HCT116 (cell line): ENCODE measurements around the gene OCSTAMP. TPM values are rescaled to one million over a fixed set of nuclear protein-coding genes. Genes with fewer than 3 reads are reported as not detected.

ENCODE experiments used
- ATAC-seq: fragments of 200-7000 bp; cut with Tn5 transposase; 2 replicates; pipeline ENCODE4 v1.9.1; 2020; ENCODE audit warnings: mild to moderate bottlenecking, moderate library complexity
- BruUV-seq: library from RNA; stranded (reverse); fragments of 400-500 nt; replicated peaks from 2 replicates; lab custom pipeline; 2021; lab: Mats Ljungman, UMichigan
- CTCF ChIA-PET: fragments of 300-600 bp; sonication (Branson Sonifier 250); formaldehyde crosslinking; loops from one replicate; lab custom pipeline; 2021; ENCODE audit warnings: antibody characterized with exemption; lab: Charles Lee
- POLR2A ChIA-PET: fragments of 300-600, 350-600 bp; sonication (Branson Sonifier 250); formaldehyde crosslinking; loops from one replicate; lab custom pipeline; 2021; ENCODE audit warnings: antibody characterized with exemption; lab: Charles Lee
- RAD21 ChIA-PET, 2 experiments: fragments of 300-600 bp; sonication (Branson Sonifier 250); formaldehyde crosslinking; loops; one replicate each; lab custom pipeline; 2023; ENCODE audit warnings: low total read pairs in 2 of 2; ENCODE audit not compliant: uncharacterized antibody in 2 of 2, unreplicated experiment in 2 of 2, low non-redundant PET in 1 of 2; lab: Charles Lee
- DNase-seq: peaks from one replicate; pipeline ENCODE4 v3.0.0-alpha.2; 2010; ENCODE audit warnings: low read depth, low spot score
- H2AFZ ChIP-seq: fragments of 200-600 bp; shearing (Covaris generic), sonication (generic); 2 replicates; pipeline ENCODE4 v1.6.1; 2017; ENCODE audit warnings: low read depth, mixed run types, mixed read lengths, antibody characterized with exemption, low read length; ENCODE audit not compliant: poor library complexity, severe bottlenecking
- H3K27ac ChIP-seq: 2 replicates; pipeline ENCODE4 v1.5.1; 2012; ENCODE audit warnings: low read depth, low read length
- H3K27me3 ChIP-seq: fragments of 200-600 bp; sonication (generic); 2 replicates; pipeline ENCODE4 v1.6.1; 2016; ENCODE audit warnings: mixed run types, low read length, mixed read lengths; ENCODE audit not compliant: insufficient read depth
- H3K36me3 ChIP-seq, 2 experiments: fragments of 200-500 bp in 1 of 2; fragments of 200-600 bp in 1 of 2; sonication (Bioruptor generic) in 1 of 2; sonication (generic) in 1 of 2; 2 replicates each; pipeline versions ENCODE4 v1.5.1 to v1.6.1; 2014 to 2016; ENCODE audit warnings: low read length in 2 of 2, inconsistent platforms in 1 of 2, mixed read lengths in 1 of 2, mixed run types in 1 of 2; ENCODE audit not compliant: insufficient read depth in 2 of 2, control insufficient read depth in 1 of 2
- H3K4me1 ChIP-seq, 2 experiments: fragments of 200-600 bp in 1 of 2; sonication (generic) in 1 of 2; 2 replicates each; pipeline versions ENCODE4 v1.5.1 to v1.6.1; 2012 to 2017; ENCODE audit warnings: low read length in 2 of 2, inconsistent platforms in 1 of 2, mild to moderate bottlenecking in 1 of 2, mixed read lengths in 1 of 2, mixed run types in 1 of 2, moderate library complexity in 1 of 2; ENCODE audit not compliant: insufficient read depth in 2 of 2, control insufficient read depth in 1 of 2
- H3K4me2 ChIP-seq: fragments of 200-600 bp; sonication (generic); 2 replicates; pipeline ENCODE4 v1.6.1; 2017; ENCODE audit warnings: mixed run types, low read length, mixed read lengths
- H3K4me3 ChIP-seq, 2 experiments: fragments of 200-600 bp in 1 of 2; sonication (generic) in 1 of 2; replicated peaks in 1 of 2; 2 replicates each; pipeline ENCODE4 v1.5.1; 2011 to 2016; ENCODE audit warnings: low read length in 2 of 2, control low read depth in 1 of 2, low read depth in 1 of 2, mild to moderate bottlenecking in 1 of 2, mixed read lengths in 1 of 2, mixed run types in 1 of 2
- H3K79me2 ChIP-seq: fragments of 200-600 bp; sonication (generic); 2 replicates; pipeline ENCODE4 v1.6.1; 2017; ENCODE audit warnings: mild to moderate bottlenecking, mixed run types, low read length, moderate library complexity, mixed read lengths; ENCODE audit not compliant: insufficient read depth
- H3K9ac ChIP-seq: fragments of 200-600 bp; sonication (generic); 2 replicates; pipeline ENCODE4 v1.6.1; 2016; ENCODE audit warnings: low read length, mixed read lengths
- H3K9me2 ChIP-seq: fragments of 200-600 bp; sonication (generic), shearing (Covaris generic); 2 replicates; pipeline ENCODE4 v1.6.1; 2017; ENCODE audit warnings: mixed run types, mild to moderate bottlenecking, moderate library complexity; ENCODE audit not compliant: insufficient read depth
- H3K9me3 ChIP-seq, 2 experiments: fragments of 200-500 bp in 1 of 2; fragments of 200-600 bp in 1 of 2; sonication (Bioruptor generic) in 1 of 2; sonication (generic) in 1 of 2; 2 replicates each; pipeline ENCODE4 v1.6.1; 2014 to 2017; ENCODE audit warnings: low read length in 2 of 2, mixed read lengths in 2 of 2, inconsistent platforms in 1 of 2, low read depth in 1 of 2, mild to moderate bottlenecking in 1 of 2, mixed run types in 1 of 2, moderate library complexity in 1 of 2; ENCODE audit not compliant: control insufficient read depth in 1 of 2, insufficient read depth in 1 of 2
- H4K20me1 ChIP-seq: fragments of 200-600 bp; sonication (generic), shearing (Covaris generic); 2 replicates; pipeline ENCODE4 v1.6.1; 2017; ENCODE audit warnings: mixed run types, mild to moderate bottlenecking, moderate library complexity; ENCODE audit not compliant: insufficient read depth
- CBX3 ChIP-seq: IDR thresholded peaks from 2 replicates; pipeline ENCODE4 v1.6.1; 2012; ENCODE audit warnings: low read depth
- EGR1 ChIP-seq: IDR thresholded peaks from 2 replicates; pipeline ENCODE4 v1.6.1; 2012; ENCODE audit warnings: low read depth
- ELF1 ChIP-seq: IDR thresholded peaks from 2 replicates; pipeline ENCODE4 v1.6.1; 2012; ENCODE audit warnings: low read depth, borderline replicate concordance
- EZH2 ChIP-seq: fragments of 200-600 bp; sonication (generic); IDR thresholded peaks from 2 replicates; pipeline ENCODE4 v1.6.1; 2017; ENCODE audit warnings: antibody characterized with exemption, mixed run types
- EZH2phosphoT487 ChIP-seq: fragments of 200-600 bp; IDR thresholded peaks from 2 replicates; pipeline ENCODE4 v1.6.1; 2018; ENCODE audit warnings: antibody characterized with exemption, borderline replicate concordance
- FOSL1 ChIP-seq: IDR thresholded peaks from 2 replicates; pipeline ENCODE4 v1.6.1; 2012; ENCODE audit warnings: low read depth
- JUND ChIP-seq: IDR thresholded peaks from 2 replicates; pipeline ENCODE4 v1.6.1; 2012
- POLR2AphosphoS5 ChIP-seq: IDR thresholded peaks from 2 replicates; pipeline ENCODE4 v1.6.1; 2011; ENCODE audit warnings: mild to moderate bottlenecking, low read depth, low read length, moderate library complexity
- RAD21 ChIP-seq: IDR thresholded peaks from 2 replicates; pipeline ENCODE4 v1.6.1; 2012; ENCODE audit warnings: low read depth, mild to moderate bottlenecking
- SIN3A ChIP-seq: IDR thresholded peaks from 2 replicates; pipeline ENCODE4 v1.6.1; 2012; ENCODE audit warnings: low read depth
- SRF ChIP-seq: IDR thresholded peaks from 2 replicates; pipeline ENCODE4 v1.6.1; 2012; ENCODE audit warnings: low read depth
- YY1 ChIP-seq: IDR thresholded peaks from 2 replicates; pipeline ENCODE4 v1.6.1; 2011; ENCODE audit warnings: low read length, low read depth, moderate library complexity, mild to moderate bottlenecking; ENCODE audit not compliant: insufficient replicate concordance; ENCODE audit errors: extremely low read depth
- intact Hi-C: fragments of 100-400 bp; cut with micrococcal nuclease; formaldehyde crosslinking; loops from 2 replicates; pipeline ENCODE4 v1.10.0; 2022
- total RNA-seq: library from RNA; stranded (reverse); gene quantifications from one replicate; pipeline ENCODE4 v1.2.1, GENCODE V29; 2021; ENCODE audit not compliant: unreplicated experiment
- TF ChIP-seq, protein P1 (sequence below): IDR thresholded peaks from 2 replicates; pipeline ENCODE4 v1.6.1; 2012
- TF ChIP-seq, protein P2 (sequence below), 3 experiments: fragments of 200-600 bp in 1 of 3; sonication (generic) in 1 of 3; IDR thresholded peaks in 2 of 3; conservative IDR thresholded peaks in 1 of 3; 2 replicates each; pipeline ENCODE4 v1.5.1; 2012 to 2017; ENCODE audit warnings: low read depth in 2 of 3, low read length in 2 of 3, antibody characterized with exemption in 1 of 3, borderline replicate concordance in 1 of 3, control low read depth in 1 of 3, mild to moderate bottlenecking in 1 of 3, mixed read lengths in 1 of 3, mixed run types in 1 of 3, moderate library complexity in 1 of 3; ENCODE audit not compliant: insufficient read depth in 1 of 3
- TF ChIP-seq, protein P3 (sequence below): IDR thresholded peaks from 2 replicates; pipeline ENCODE4 v1.6.1; 2012

OCSTAMP gene
- total RNA-seq, 1 experiment from 2014 or later: not detected

DNA sequence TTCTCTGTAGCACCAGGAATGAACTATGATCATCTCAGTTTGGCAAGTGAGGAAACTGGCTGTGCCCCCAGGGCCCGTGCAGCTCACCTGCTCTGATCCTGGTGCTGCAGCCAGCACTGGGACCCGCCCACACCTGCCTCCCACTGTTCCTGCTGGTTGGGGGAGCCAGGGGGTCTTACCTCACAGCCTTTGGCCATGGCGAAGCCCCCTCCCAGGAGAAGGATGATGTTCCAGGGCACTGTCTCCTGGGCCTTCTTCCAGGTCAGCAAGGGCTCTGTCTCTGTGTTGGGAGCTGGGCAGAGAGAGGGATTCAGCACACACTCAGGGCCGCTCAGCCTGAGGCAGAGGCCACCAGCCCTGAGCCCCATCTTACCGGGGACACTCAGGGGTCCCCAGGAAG is 24.9 kb upstream of the OCSTAMP start:
- no peaks in the 10 kb centered on the region for H3K79me2 ChIP-seq
- BruUV-seq: no TSS peak
- DNase-seq: no peak
- no peaks in the 10 kb centered on the region for H3K4me1 ChIP-seq
- TF ChIP-seq SRF: no peak
- no peak for TF ChIP-seq JUND
- no peak for TF ChIP-seq CBX3
- TF ChIP-seq EGR1: no peak
- TF ChIP-seq, protein P1, sequence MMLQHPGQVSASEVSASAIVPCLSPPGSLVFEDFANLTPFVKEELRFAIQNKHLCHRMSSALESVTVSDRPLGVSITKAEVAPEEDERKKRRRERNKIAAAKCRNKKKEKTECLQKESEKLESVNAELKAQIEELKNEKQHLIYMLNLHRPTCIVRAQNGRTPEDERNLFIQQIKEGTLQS: no peak
- no peak for TF ChIP-seq EZH2phosphoT487
- TF ChIP-seq, protein P2, sequence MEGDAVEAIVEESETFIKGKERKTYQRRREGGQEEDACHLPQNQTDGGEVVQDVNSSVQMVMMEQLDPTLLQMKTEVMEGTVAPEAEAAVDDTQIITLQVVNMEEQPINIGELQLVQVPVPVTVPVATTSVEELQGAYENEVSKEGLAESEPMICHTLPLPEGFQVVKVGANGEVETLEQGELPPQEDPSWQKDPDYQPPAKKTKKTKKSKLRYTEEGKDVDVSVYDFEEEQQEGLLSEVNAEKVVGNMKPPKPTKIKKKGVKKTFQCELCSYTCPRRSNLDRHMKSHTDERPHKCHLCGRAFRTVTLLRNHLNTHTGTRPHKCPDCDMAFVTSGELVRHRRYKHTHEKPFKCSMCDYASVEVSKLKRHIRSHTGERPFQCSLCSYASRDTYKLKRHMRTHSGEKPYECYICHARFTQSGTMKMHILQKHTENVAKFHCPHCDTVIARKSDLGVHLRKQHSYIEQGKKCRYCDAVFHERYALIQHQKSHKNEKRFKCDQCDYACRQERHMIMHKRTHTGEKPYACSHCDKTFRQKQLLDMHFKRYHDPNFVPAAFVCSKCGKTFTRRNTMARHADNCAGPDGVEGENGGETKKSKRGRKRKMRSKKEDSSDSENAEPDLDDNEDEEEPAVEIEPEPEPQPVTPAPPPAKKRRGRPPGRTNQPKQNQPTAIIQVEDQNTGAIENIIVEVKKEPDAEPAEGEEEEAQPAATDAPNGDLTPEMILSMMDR (IDR thresholded peaks at IDR 0.05 in 2 of 3, conservative IDR thresholded peaks at IDR 0.05 in 1 of 3; ENCODE audit: borderline replicate concordance in 1 of 3, insufficient read depth in 1 of 3, low read depth in 2 of 3, low read length in 2 of 3): no peak
- no peak for TF ChIP-seq ELF1
- no peak for TF ChIP-seq FOSL1
- TF ChIP-seq RAD21: no peak
- TF ChIP-seq EZH2: no peak
- TF ChIP-seq POLR2AphosphoS5: no peak
- TF ChIP-seq SIN3A: no peak
- TF ChIP-seq, protein P3, sequence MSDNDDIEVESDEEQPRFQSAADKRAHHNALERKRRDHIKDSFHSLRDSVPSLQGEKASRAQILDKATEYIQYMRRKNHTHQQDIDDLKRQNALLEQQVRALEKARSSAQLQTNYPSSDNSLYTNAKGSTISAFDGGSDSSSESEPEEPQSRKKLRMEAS: no peak
- TF ChIP-seq YY1: no peak
- no peaks in the 10 kb centered on the region for H3K36me3 ChIP-seq
- no peak overlapping the region for H3K9ac ChIP-seq
- ChIA-PET RAD21 (no interaction called here), POLR2A (no interaction called here), CTCF (no interaction called here)
- H3K4me2 ChIP-seq: no peak overlapping the region
- no peaks in the 10 kb centered on the region for H4K20me1 ChIP-seq
- no peaks in the 10 kb centered on the region for H3K9me3 ChIP-seq
- no peak for ATAC-seq
- intact Hi-C loops: no loop called here
- 0 out of 2 replicates have a peak, but pooled peaks cover 9% of the 10 kb centered on the region for H3K27me3 ChIP-seq
- H3K4me3 ChIP-seq: no peak overlapping the region
- H3K9me2 ChIP-seq: no peaks in the 10 kb centered on the region
- H2AFZ ChIP-seq: no peak overlapping the region
- no peak overlapping the region for H3K27ac ChIP-seq
